Measurements from ENCODE around the gene MSRB1.
"Not testable (repeated sequence)": the region's sequence is repeated elsewhere in the genome, so short reads cannot be mapped to it uniquely, and the experiment has no call there.

MSRB1 gene

GRCh38 chr16:1963806-1964505 is 21.0 kb upstream of the MSRB1 start:
- peak; percentile 24 for TF ChIP-seq CTCF (conservative IDR thresholded peaks at IDR 0.05; ENCODE audit: low read depth, low read length)
- peak overlapping the region; percentile 70 for H3K4me3 ChIP-seq (ENCODE audit: low read length)
- no peak for DNase-seq (ENCODE audit: low read depth)

- DNase-seq (ENCODE audit: low read depth), result not testable (repeated sequence)
- peak overlapping the region; percentile 70 for H3K4me3 ChIP-seq (ENCODE audit: low read length)
These were observed 19.5 kb upstream of the MSRB1 start for GRCh38 chr16:1962161-1963153.

GRCh38 chr16:1961651-1962067 is 18.7 kb upstream of the MSRB1 start:
- TF ChIP-seq CTCF (conservative IDR thresholded peaks at IDR 0.05; ENCODE audit: low read depth, low read length), result no peak
- no peak for DNase-seq (ENCODE audit: low read depth)
- H3K4me3 ChIP-seq (ENCODE audit: low read length), result no peak overlapping the region

- peak overlapping the region; percentile 85 for H3K4me3 ChIP-seq (ENCODE audit: low read length)
- TF ChIP-seq CTCF (conservative IDR thresholded peaks at IDR 0.05; ENCODE audit: low read depth, low read length), result no peak
- no peak for DNase-seq (ENCODE audit: low read depth)
These were observed 17.9 kb upstream of the MSRB1 start for GRCh38 chr16:1960665-1961630.

- TF ChIP-seq CTCF (conservative IDR thresholded peaks at IDR 0.05; ENCODE audit: low read depth, low read length), result peak; percentile 60
- peak within 1 kb of the TSS; percentile 85 for H3K4me3 ChIP-seq (ENCODE audit: low read length)
- DNase-seq (ENCODE audit: low read depth), result peak; percentile 64
These were observed 16.5 kb upstream of the MSRB1 start, which contains the start of gene NDUFB10 for GRCh38 chr16:1959269-1960039. Gene NDUFB10, plus strand, starts transcription at chr16:1959538. Its CDS starts 87 bp downstream, at chr16:1959625.

- TF ChIP-seq CTCF (conservative IDR thresholded peaks at IDR 0.05; ENCODE audit: low read depth, low read length), result no peak
- H3K4me3 ChIP-seq (ENCODE audit: low read length), result peak overlapping the region; percentile 21
- DNase-seq (ENCODE audit: low read depth), result no peak
These were observed 15.8 kb upstream of the MSRB1 start for GRCh38 chr16:1958715-1959268.

- DNase-seq (ENCODE audit: low read depth), result not testable (repeated sequence)
These were observed 15.1 kb upstream of the MSRB1 start for GRCh38 chr16:1958143-1958491.

GRCh38 chr16:1957434-1958142 is 14.6 kb upstream of the MSRB1 start:
- DNase-seq (ENCODE audit: low read depth); H3K4me3 ChIP-seq (ENCODE audit: low read length): not testable (repeated sequence)

More at GRCh38 chr16:1958143-1958491, 15.1 kb upstream of the MSRB1 start:
- H3K4me3 ChIP-seq (ENCODE audit: low read length), result not testable (repeated sequence)

Data from retinal pigment epithelial cell (primary cell).